AG10803 (cell line): ENCODE data around the gene ANKRD50.

Experiments
- DNase-seq: peaks from one replicate; pipeline ENCODE4 v3.0.0; 2010; ENCODE audit warnings: low read depth
- H3K4me3 ChIP-seq: 2 replicates; pipeline ENCODE4 v1.5.1; 2011; ENCODE audit warnings: mild to moderate bottlenecking, low read length, control low read depth
- CTCF ChIP-seq: conservative IDR thresholded peaks from 2 replicates; pipeline ENCODE4 v1.5.1; 2011; ENCODE audit warnings: mild to moderate bottlenecking, low read length, control low read depth, inconsistent platforms

ANKRD50 gene

GRCh38 chr4:124629681-124630080 lies 82.9 kb downstream of the ANKRD50 start:
- TF ChIP-seq CTCF: no peak
- no peak overlapping the region for H3K4me3 ChIP-seq
- DNase-seq: no peak
